Trophoblast cell (in vitro differentiated cells and primary cell): ENCODE data around the gene RGS7.

Experiments
- DNase-seq, 2 donors: peaks; one replicate each; pipeline ENCODE4 v3.0.0-alpha.2; 2016
- H2AFZ ChIP-seq: 2 replicates; pipeline ENCODE4 v1.6.1; 2013; ENCODE audit warnings: low read length, moderate library complexity, mild to moderate bottlenecking; ENCODE audit not compliant: insufficient read depth, poor library complexity
- H2AK5ac ChIP-seq: 2 replicates; pipeline ENCODE4 v1.6.1; 2013; ENCODE audit warnings: mild to moderate bottlenecking, low read length
- H2BK120ac ChIP-seq: 2 replicates; pipeline ENCODE4 v1.6.1; 2013; ENCODE audit warnings: low read length, mild to moderate bottlenecking, moderate library complexity; ENCODE audit not compliant: insufficient read depth, poor library complexity
- H2BK12ac ChIP-seq: 2 replicates; pipeline ENCODE4 v1.6.1; 2013; ENCODE audit warnings: mild to moderate bottlenecking, low read length, moderate library complexity
- H2BK5ac ChIP-seq: 2 replicates; pipeline ENCODE4 v1.6.1; 2013; ENCODE audit warnings: low read length, low read depth, moderate library complexity, mild to moderate bottlenecking; ENCODE audit not compliant: poor library complexity
- H3K14ac ChIP-seq: 2 replicates; pipeline ENCODE4 v1.6.1; 2013; ENCODE audit warnings: mild to moderate bottlenecking, low read length
- H3K18ac ChIP-seq: 2 replicates; pipeline ENCODE4 v1.6.1; 2013; ENCODE audit warnings: mild to moderate bottlenecking, low read length
- H3K23ac ChIP-seq: 2 replicates; pipeline ENCODE4 v1.6.1; 2013; ENCODE audit warnings: low read length
- H3K27ac ChIP-seq: 2 replicates; pipeline ENCODE4 v1.5.1; 2013; ENCODE audit warnings: low read depth, mild to moderate bottlenecking, inconsistent platforms, low read length, moderate library complexity
- H3K27me3 ChIP-seq: 2 replicates; pipeline ENCODE4 v1.6.1; 2013; ENCODE audit warnings: inconsistent platforms, mild to moderate bottlenecking, low read length, moderate library complexity; ENCODE audit not compliant: insufficient read depth
- H3K36me3 ChIP-seq, 2 experiments: 1 replicate in 1 of 2; 2 replicates in 1 of 2; pipeline ENCODE4 v1.6.1; 2013; ENCODE audit warnings: low read length in 2 of 2, mild to moderate bottlenecking in 2 of 2, moderate library complexity in 1 of 2; ENCODE audit not compliant: insufficient read depth in 2 of 2, control insufficient read depth in 1 of 2
- H3K4ac ChIP-seq: 2 replicates; pipeline ENCODE4 v1.6.1; 2013; ENCODE audit warnings: low read depth, mild to moderate bottlenecking, low read length, moderate library complexity
- H3K4me1 ChIP-seq, 2 experiments: 1 replicate in 1 of 2; 2 replicates in 1 of 2; pipeline ENCODE4 v1.6.1; 2013; ENCODE audit warnings: low read length in 2 of 2, mild to moderate bottlenecking in 2 of 2, moderate library complexity in 1 of 2; ENCODE audit not compliant: insufficient read depth in 2 of 2, control insufficient read depth in 1 of 2
- H3K4me2 ChIP-seq: 2 replicates; pipeline ENCODE4 v1.6.1; 2013; ENCODE audit warnings: inconsistent platforms, mild to moderate bottlenecking, low read length, moderate library complexity
- H3K4me3 ChIP-seq: 2 replicates; pipeline ENCODE4 v1.5.1; 2013; ENCODE audit warnings: mild to moderate bottlenecking, low read depth, low read length, inconsistent platforms
- H3K79me1 ChIP-seq: one replicate; pipeline ENCODE4 v1.6.1; 2013; ENCODE audit warnings: low read length
- H3K79me2 ChIP-seq: 2 replicates; pipeline ENCODE4 v1.6.1; 2013; ENCODE audit warnings: low read length, mild to moderate bottlenecking; ENCODE audit not compliant: control insufficient read depth, insufficient read depth, poor library complexity
- H3K9ac ChIP-seq: 2 replicates; pipeline ENCODE4 v1.6.1; 2013; ENCODE audit warnings: mild to moderate bottlenecking, low read length
- H3K9me3 ChIP-seq: 2 replicates; pipeline ENCODE4 v1.6.1; 2013; ENCODE audit warnings: low read depth, mild to moderate bottlenecking, control low read depth, inconsistent platforms, low read length; ENCODE audit not compliant: insufficient read depth
- H4K12ac ChIP-seq: 2 replicates; pipeline ENCODE4 v1.6.1; 2013; ENCODE audit warnings: low read depth, mild to moderate bottlenecking, low read length, moderate library complexity
- H4K8ac ChIP-seq: 2 replicates; pipeline ENCODE4 v1.6.1; 2013; ENCODE audit warnings: low read depth, mild to moderate bottlenecking, low read length, moderate library complexity
- H4K91ac ChIP-seq: one replicate; pipeline ENCODE4 v1.6.1; 2013; ENCODE audit warnings: low read depth, mild to moderate bottlenecking, low read length, moderate library complexity
- WGBS: extraction: QIAGEN DNeasy Blood & Tissue Kit; methylation state at CpG from one replicate; pipeline ENCODE4 v1.1.7; 2013; ENCODE audit warnings: missing lambda C conversion rate; ENCODE audit not compliant: insufficient read length, insufficient coverage; ENCODE audit errors: extremely low coverage; 5-methylcytosine and 5-hydroxymethylcytosine counted together

RGS7 gene

DNA sequence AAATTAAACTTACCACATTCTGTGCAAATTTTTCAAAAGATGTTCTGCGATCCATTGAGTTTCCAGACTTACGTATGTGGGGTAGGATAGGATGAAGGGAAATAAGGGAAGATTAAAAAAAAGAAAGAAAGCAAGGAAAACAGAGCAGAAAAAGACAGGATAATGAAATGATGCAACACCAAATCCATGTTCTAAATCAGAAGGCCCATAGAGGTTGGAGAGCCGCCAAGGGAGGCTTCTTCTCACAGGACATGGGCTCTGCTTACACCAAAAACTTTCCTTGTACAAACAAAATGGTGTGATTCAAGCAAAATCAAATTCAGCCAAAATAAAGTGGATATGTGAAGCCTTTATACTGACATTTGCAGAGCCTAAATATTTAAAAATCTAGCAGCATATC, 555.6 kb downstream of the RGS7 start:
- Histone ChIP-seq H3K4me2 (no peak overlapping the region), H2BK120ac (no peak overlapping the region), H3K4me3 (no peak overlapping the region), H3K18ac (no peak overlapping the region), H3K79me2 (no peaks in the 10 kb centered on the region), H3K4me1 (no peaks in the 10 kb centered on the region), H2AFZ (no peak overlapping the region), H4K12ac (no peak overlapping the region), H2BK12ac (no peak overlapping the region), H3K14ac (no peak overlapping the region), H3K23ac (no peak overlapping the region), H3K36me3 (no peaks in the 10 kb centered on the region), H3K79me1 (no peaks in the 10 kb centered on the region), H4K91ac (no peak overlapping the region), H4K8ac (no peak overlapping the region), H3K9me3 (no peaks in the 10 kb centered on the region), H3K4ac (no peak overlapping the region), H3K27ac (no peak overlapping the region), H2AK5ac (no peak overlapping the region), H3K27me3 (no peaks in the 10 kb centered on the region), H2BK5ac (no peak overlapping the region), H3K9ac (no peak overlapping the region)
- DNase-seq, result no peak
- WGBS, result no CpG with 5 or more reads among the region's 3 CpGs

GRCh38 chr1:240800291-240800690, 556.7 kb downstream of the RGS7 start:
- Histone ChIP-seq H3K4me3 (no peak overlapping the region), H4K12ac (no peak overlapping the region), H2BK120ac (no peak overlapping the region), H3K79me2 (no peaks in the 10 kb centered on the region), H4K8ac (no peak overlapping the region), H3K23ac (no peak overlapping the region), H3K79me1 (no peaks in the 10 kb centered on the region), H3K27ac (no peak overlapping the region), H4K91ac (no peak overlapping the region), H2AFZ (no peak overlapping the region), H3K9me3 (no peaks in the 10 kb centered on the region), H2BK12ac (no peak overlapping the region), H2BK5ac (no peak overlapping the region), H3K14ac (no peak overlapping the region), H2AK5ac (no peak overlapping the region), H3K4ac (no peak overlapping the region), H3K4me1 (no peaks in the 10 kb centered on the region), H3K9ac (no peak overlapping the region), H3K36me3 (no peaks in the 10 kb centered on the region), H3K4me2 (no peak overlapping the region), H3K18ac (no peak overlapping the region), H3K27me3 (no peaks in the 10 kb centered on the region)
- no peak for DNase-seq
- no CpG with 5 or more reads among the region's 1 CpG for WGBS

GRCh38 chr1:240797050-240797449, 560.0 kb downstream of the RGS7 start:
- no peak overlapping the region for H3K27ac ChIP-seq
- H3K4me2 ChIP-seq, result no peak overlapping the region
- peak; percentile 3 to 32 for DNase-seq
- H3K4me3 ChIP-seq, result no peak overlapping the region
- no peak overlapping the region for H3K9ac ChIP-seq
- no CpG with 5 or more reads among the region's 1 CpG for WGBS
- H3K14ac ChIP-seq, result no peak overlapping the region
- H3K4me1 ChIP-seq, result no peaks in the 10 kb centered on the region
- no peak overlapping the region for H2AFZ ChIP-seq
- no peaks in the 10 kb centered on the region for H3K79me2 ChIP-seq
- H4K91ac ChIP-seq, result no peak overlapping the region
- H3K4ac ChIP-seq, result no peak overlapping the region
- no peak overlapping the region for H2AK5ac ChIP-seq
- no peaks in the 10 kb centered on the region for H3K27me3 ChIP-seq
- no peak overlapping the region for H3K18ac ChIP-seq
- H2BK5ac ChIP-seq, result no peak overlapping the region
- no peak overlapping the region for H4K12ac ChIP-seq
- H3K9me3 ChIP-seq, result no peaks in the 10 kb centered on the region
- H3K23ac ChIP-seq, result no peak overlapping the region
- H2BK12ac ChIP-seq, result no peak overlapping the region
- no peak overlapping the region for H4K8ac ChIP-seq
- no peaks in the 10 kb centered on the region for H3K36me3 ChIP-seq
- no peaks in the 10 kb centered on the region for H3K79me1 ChIP-seq
- H2BK120ac ChIP-seq, result no peak overlapping the region

DNA sequence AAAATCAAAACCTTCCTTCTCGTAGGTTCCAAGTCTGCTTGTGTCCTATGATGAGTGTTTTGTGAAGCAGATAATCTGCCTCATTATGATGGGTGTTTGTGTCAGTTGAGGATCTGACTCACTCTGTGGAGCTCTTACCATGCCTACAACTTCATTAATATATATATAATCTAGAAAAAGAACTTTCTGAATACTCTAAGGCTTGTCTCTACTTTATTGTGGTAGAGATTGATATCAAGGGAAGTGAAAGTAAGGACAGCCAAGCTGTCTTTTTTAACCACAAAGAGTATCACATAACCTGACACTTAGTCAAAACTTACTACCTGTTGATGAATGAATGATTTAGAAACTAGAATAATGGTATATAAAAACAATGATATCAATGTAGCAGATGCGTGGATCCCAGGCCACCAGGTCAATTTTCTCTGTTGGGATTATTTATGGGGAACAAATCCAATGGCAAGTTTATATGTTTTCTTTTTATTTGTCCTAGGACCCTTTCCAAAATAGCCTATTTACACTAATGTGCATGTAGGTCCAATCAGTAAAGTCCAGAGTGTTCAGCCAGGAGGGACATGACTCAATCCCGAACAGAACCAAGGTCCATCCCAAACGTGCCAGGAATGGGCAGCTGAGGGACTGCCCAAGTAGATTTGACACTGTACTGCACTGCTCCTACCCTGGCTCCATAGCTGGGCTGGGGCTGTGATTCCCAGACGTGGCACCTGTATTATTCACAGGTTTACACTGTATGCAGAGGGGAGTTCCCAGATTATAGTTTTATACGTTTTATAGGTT, 562.8 kb downstream of the RGS7 start:
- no peak overlapping the region for H3K4me3 ChIP-seq

More for the DNA sequence above, 562.8 kb downstream of the RGS7 start:
- Histone ChIP-seq H3K9me3 (no peaks in the 10 kb centered on the region), H3K79me1 (no peaks in the 10 kb centered on the region), H3K4me2 (no peak overlapping the region), H3K14ac (no peak overlapping the region), H4K12ac (no peak overlapping the region), H3K36me3 (no peaks in the 10 kb centered on the region), H4K91ac (no peak overlapping the region), H2AFZ (no peak overlapping the region), H3K9ac (no peak overlapping the region), H2BK5ac (no peak overlapping the region), H2AK5ac (no peak overlapping the region), H2BK12ac (no peak overlapping the region), H3K23ac (no peak overlapping the region), H3K4me1 (no peaks in the 10 kb centered on the region), H3K4ac (no peak overlapping the region), H3K27ac (no peak overlapping the region), H4K8ac (no peak overlapping the region), H3K79me2 (no peaks in the 10 kb centered on the region), H3K18ac (no peak overlapping the region), H3K27me3 (no peaks in the 10 kb centered on the region), H2BK120ac (no peak overlapping the region)
- no CpG with 5 or more reads among the region's 6 CpGs for WGBS
- no peak for DNase-seq
